ENCODE results near the gene ARCN1. TPM values are rescaled to one million over a fixed set of nuclear protein-coding genes. Genes with fewer than 3 reads are reported as not detected.
A peak's percentile ranks its signal among the peaks of the same experiment; 100 is the strongest.

Gene ARCN1
- total RNA-seq (100 to 1,000 TPM; 149 to 154 TPM), polyA plus RNA-seq (148 TPM)

- peak within 1 kb of the TSS; percentile 87 to 99 (median 96) for H3K4me3 Mint-ChIP-seq
- peak within 1 kb of the TSS; percentile 83 for H3K4me3 ChIP-seq (ENCODE audit: low read length)
- no peaks in the 10 kb centered on the region for H3K27me3 Mint-ChIP-seq
- no peaks in the 10 kb centered on the region for H3K9me3 Mint-ChIP-seq
- peaks cover 46 to 55% (median 53%) of the 10 kb centered on the region in 3 donors for H3K4me1 Mint-ChIP-seq
- H3K36me3 Mint-ChIP-seq, result peaks cover 0 to 32% (median 0%) of the 10 kb centered on the region in 3 donors
- no peaks in the 10 kb centered on the region for H3K9me3 ChIP-seq (ENCODE audit: low read length)
- peak within 1 kb of the TSS; percentile 89 to 99 (median 98) for H3K27ac Mint-ChIP-seq
- ChIA-PET POLR2A (interaction anchor here (0.8 to 1.5 kb wide), 5 partner anchors 35 to 304 kb away, joined by 3 to 9 read pairs (median 4); partner anchors contain the start of genes DDX6, PHLDB1 and TMEM25), CTCF (interaction anchor here (1.0 to 1.5 kb wide), 4 partner anchors 11 to 39 kb away, joined by 3 to 4 read pairs (median 3); partner anchors contain the start of gene PHLDB1)
- DNase-seq, result peak; percentile 69 to 88 (median 78)
- H3K27ac ChIP-seq (ENCODE audit: low read depth, low read length), result peak within 1 kb of the TSS; percentile 98
- H3K36me3 ChIP-seq (ENCODE audit: insufficient read depth, low read length), result no peaks in the 10 kb centered on the region
- H3K4me1 ChIP-seq (ENCODE audit: insufficient read depth, low read length), result peaks cover 43% of the 10 kb centered on the region
- H3K27me3 ChIP-seq (ENCODE audit: insufficient read depth, low read length, poor library complexity, severe bottlenecking), result no peaks in the 10 kb centered on the region
Measured at GRCh38 chr11:118572061-118572980, at the start of gene ARCN1. Gene ARCN1 (plus strand): TSS chr11:118572409. CDS start chr11:118572548, 139 bp downstream.

DNA sequence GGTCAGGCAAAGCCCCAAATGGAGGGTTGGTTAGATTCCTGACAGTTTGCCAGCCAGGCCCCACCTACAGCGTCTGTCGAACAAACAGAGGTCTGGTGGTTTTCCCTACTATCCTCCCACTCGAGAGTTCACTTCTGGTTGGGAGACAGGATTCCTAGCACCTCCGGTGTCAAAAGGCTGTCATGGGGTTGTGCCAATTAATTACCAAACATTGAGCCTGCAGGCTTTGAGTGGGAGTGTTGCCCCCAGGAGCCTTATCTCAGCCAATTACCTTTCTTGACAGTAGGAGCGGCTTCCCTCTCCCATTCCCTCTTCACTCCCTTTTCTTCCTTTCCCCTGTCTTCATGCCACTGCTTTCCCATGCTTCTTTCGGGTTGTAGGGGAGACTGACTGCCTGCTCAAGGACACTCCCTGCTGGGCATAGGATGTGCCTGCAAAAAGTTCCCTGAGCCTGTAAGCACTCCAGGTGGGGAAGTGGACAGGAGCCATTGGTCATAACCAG, 49.6 kb upstream of the ARCN1 start:
- Histone ChIP-seq H3K27ac (ENCODE audit: low read depth, low read length) (no peak overlapping the region), H3K4me1 (ENCODE audit: insufficient read depth, low read length) (no peaks in the 10 kb centered on the region), H3K36me3 (ENCODE audit: insufficient read depth, low read length) (peaks cover 43% of the 10 kb centered on the region), H3K9me3 (ENCODE audit: low read length) (no peaks in the 10 kb centered on the region), H3K27me3 (ENCODE audit: insufficient read depth, low read length, poor library complexity, severe bottlenecking) (no peaks in the 10 kb centered on the region), H3K4me3 (ENCODE audit: low read length) (no peak overlapping the region)
- POLR2A ChIA-PET, result no interaction called here
- no peaks in the 10 kb centered on the region for H3K9me3 Mint-ChIP-seq
- H3K4me1 Mint-ChIP-seq, result peaks cover 6 to 21% (median 6%) of the 10 kb centered on the region in 3 donors
- no peak overlapping the region for H3K4me3 Mint-ChIP-seq
- no peaks in the 10 kb centered on the region for H3K27me3 Mint-ChIP-seq
- H3K36me3 Mint-ChIP-seq, result peaks cover 0 to 64% (median 5%) of the 10 kb centered on the region in 3 donors
- DNase-seq, result no peak
- CTCF ChIA-PET, result no interaction called here
- peak overlapping the region in 4 of 8 donors; percentile 29 to 84 (median 50) for H3K27ac Mint-ChIP-seq

DNA sequence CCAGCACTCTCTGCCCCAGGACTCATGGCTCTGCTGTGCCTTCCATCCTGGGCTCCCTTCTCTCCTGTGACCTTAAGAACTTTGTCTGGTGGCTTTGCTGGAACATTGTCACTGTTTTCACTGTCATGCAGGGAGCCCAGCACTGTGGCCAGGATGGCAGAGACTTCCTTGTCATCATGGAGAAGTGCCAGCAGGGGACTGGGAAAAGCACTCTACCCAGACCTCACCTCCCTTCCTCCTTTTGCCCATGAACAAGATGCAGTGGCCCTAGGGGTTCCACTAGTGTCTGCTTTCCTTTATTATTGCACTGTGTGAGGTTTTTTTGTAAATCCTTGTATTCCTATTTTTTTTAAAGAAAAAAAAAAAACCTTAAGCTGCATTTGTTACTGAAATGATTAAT, 47.9 kb upstream of the ARCN1 start:
- Histone ChIP-seq H3K9me3 (ENCODE audit: low read length) (no peaks in the 10 kb centered on the region), H3K27me3 (ENCODE audit: insufficient read depth, low read length, poor library complexity, severe bottlenecking) (no peaks in the 10 kb centered on the region), H3K36me3 (ENCODE audit: insufficient read depth, low read length) (peaks cover 37% of the 10 kb centered on the region), H3K4me1 (ENCODE audit: insufficient read depth, low read length) (peaks cover 6% of the 10 kb centered on the region), H3K27ac (ENCODE audit: low read depth, low read length) (no peak overlapping the region), H3K4me3 (ENCODE audit: low read length) (no peak overlapping the region)
- Mint-ChIP-seq H3K4me1 (peaks cover 12 to 34% (median 14%) of the 10 kb centered on the region in 3 donors), H3K27me3 (no peaks in the 10 kb centered on the region), H3K36me3 (peaks cover 0 to 57% (median 5%) of the 10 kb centered on the region in 3 donors), H3K27ac (peak overlapping the region in 3 of 8 donors; percentile 25 to 81 (median 48)), H3K4me3 (no peak overlapping the region), H3K9me3 (no peaks in the 10 kb centered on the region)
- ChIA-PET CTCF (no interaction called here), POLR2A (interaction anchor here (0.6 kb wide), 1 partner anchor 11 kb away, joined by 4 read pairs; no protein-coding TSS in a partner anchor)
- DNase-seq, result no peak

GRCh38 chr11:118524757-118525470, 47.3 kb upstream of the ARCN1 start:
- Histone ChIP-seq H3K27me3 (ENCODE audit: insufficient read depth, low read length, poor library complexity, severe bottlenecking) (no peaks in the 10 kb centered on the region), H3K4me1 (ENCODE audit: insufficient read depth, low read length) (peaks cover 12% of the 10 kb centered on the region), H3K9me3 (ENCODE audit: low read length) (no peaks in the 10 kb centered on the region), H3K27ac (ENCODE audit: low read depth, low read length) (no peak overlapping the region), H3K36me3 (ENCODE audit: insufficient read depth, low read length) (peaks cover 32% of the 10 kb centered on the region), H3K4me3 (ENCODE audit: low read length) (no peak overlapping the region)
- Mint-ChIP-seq H3K27ac (peak overlapping the region in 3 of 8 donors; percentile 45 to 90 (median 86)), H3K27me3 (no peaks in the 10 kb centered on the region), H3K4me3 (no peak overlapping the region), H3K36me3 (peaks cover 0 to 52% (median 1%) of the 10 kb centered on the region in 3 donors), H3K9me3 (no peaks in the 10 kb centered on the region), H3K4me1 (peaks cover 17 to 40% (median 20%) of the 10 kb centered on the region in 3 donors)
- ChIA-PET CTCF (no interaction called here), POLR2A (interaction anchor here (0.6 kb wide), 4 partner anchors 12 to 140 kb away, joined by 4 to 9 read pairs (median 4); no protein-coding TSS in a partner anchor)
- no peak for DNase-seq

DNA sequence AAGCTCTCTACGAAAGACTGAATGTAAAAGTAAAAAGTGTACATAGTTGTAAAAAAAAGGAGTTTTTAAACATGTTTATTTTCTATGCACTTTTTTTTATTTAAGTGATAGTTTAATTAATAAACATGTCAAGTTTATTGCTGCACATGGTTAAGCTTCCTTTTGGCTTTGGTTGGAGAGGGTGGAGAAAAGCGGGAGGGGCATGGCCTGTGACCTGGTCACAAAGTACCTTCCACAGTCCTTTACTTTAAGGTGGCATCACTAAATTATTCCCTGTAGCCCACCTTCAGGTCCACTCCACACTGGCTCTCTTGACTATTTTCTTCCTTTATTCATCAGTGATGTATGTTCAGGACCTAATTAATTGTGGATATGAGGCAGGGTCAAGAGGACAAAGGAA, 45.5 kb upstream of the ARCN1 start:
- Histone ChIP-seq H3K4me3 (ENCODE audit: low read length) (no peak overlapping the region), H3K36me3 (ENCODE audit: insufficient read depth, low read length) (peaks cover 16% of the 10 kb centered on the region), H3K27me3 (ENCODE audit: insufficient read depth, low read length, poor library complexity, severe bottlenecking) (no peaks in the 10 kb centered on the region), H3K9me3 (ENCODE audit: low read length) (no peaks in the 10 kb centered on the region), H3K27ac (ENCODE audit: low read depth, low read length) (no peak overlapping the region), H3K4me1 (ENCODE audit: insufficient read depth, low read length) (peaks cover 22% of the 10 kb centered on the region)
- no peaks in the 10 kb centered on the region for H3K9me3 Mint-ChIP-seq
- H3K4me3 Mint-ChIP-seq, result no peak overlapping the region
- peaks cover 0 to 3% of the 10 kb centered on the region in 2 donors for H3K27me3 Mint-ChIP-seq
- ChIA-PET POLR2A (interaction anchor here (0.6 to 1.0 kb wide), 2 partner anchors 90 to 1428 kb away, joined by 3 read pairs; partner anchors contain the start of gene KMT2A), CTCF (no interaction called here)
- peaks cover 0 to 42% (median 0%) of the 10 kb centered on the region in 3 donors for H3K36me3 Mint-ChIP-seq
- H3K27ac Mint-ChIP-seq, result no peak overlapping the region
- DNase-seq, result no peak
- peaks cover 25 to 50% (median 30%) of the 10 kb centered on the region in 3 donors for H3K4me1 Mint-ChIP-seq

DNA sequence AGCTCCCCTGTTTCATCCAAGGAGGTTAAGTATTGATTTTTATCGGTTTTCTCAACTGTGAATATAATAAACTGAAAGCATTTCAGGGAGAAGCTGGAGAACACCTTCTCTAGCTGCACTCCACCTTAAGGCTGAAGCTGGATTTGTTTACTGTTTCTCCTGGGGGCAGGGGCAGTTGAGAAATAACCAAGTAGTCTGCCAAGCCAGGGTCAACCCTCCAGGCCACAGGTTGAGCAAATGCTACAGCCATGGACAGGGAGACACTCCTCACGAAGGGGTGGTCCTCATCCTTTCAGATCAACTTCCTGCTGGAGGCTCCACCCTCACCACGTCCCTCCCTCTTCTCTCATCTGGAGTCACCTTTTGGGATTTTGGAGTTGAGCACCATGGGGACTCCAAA, 45.1 kb upstream of the ARCN1 start, which contains the start of gene TTC36:
TTC36 (plus strand) TSS at position 366 of the 400 bp plus-strand sequence; CDS start at position 387, 21 bp downstream.
- Mint-ChIP-seq H3K9me3 (no peaks in the 10 kb centered on the region), H3K27me3 (peaks cover 0 to 3% of the 10 kb centered on the region in 2 donors), H3K4me1 (peaks cover 28 to 54% (median 33%) of the 10 kb centered on the region in 3 donors), H3K27ac (peak within 1 kb of the TSS in 4 of 8 donors; percentile 49 to 91 (median 74)), H3K36me3 (peaks cover 0 to 38% (median 0%) of the 10 kb centered on the region in 3 donors), H3K4me3 (peak within 1 kb of the TSS in 1 of 7 donors; percentile 70)
- H3K9me3 ChIP-seq (ENCODE audit: low read length), result no peaks in the 10 kb centered on the region
- POLR2A ChIA-PET, result interaction anchor here (0.6 to 1.0 kb wide), 3 partner anchors 91 to 1428 kb away, joined by 3 to 4 read pairs (median 3); partner anchors contain the start of gene KMT2A
- CTCF ChIA-PET, result no interaction called here
- H3K4me1 ChIP-seq (ENCODE audit: insufficient read depth, low read length), result peaks cover 23% of the 10 kb centered on the region
- peaks cover 11% of the 10 kb centered on the region for H3K36me3 ChIP-seq (ENCODE audit: insufficient read depth, low read length)
- H3K4me3 ChIP-seq (ENCODE audit: low read length), result no peak within 1 kb of the TSS
- no peaks in the 10 kb centered on the region for H3K27me3 ChIP-seq (ENCODE audit: insufficient read depth, low read length, poor library complexity, severe bottlenecking)
- no peak for DNase-seq
- no peak within 1 kb of the TSS for H3K27ac ChIP-seq (ENCODE audit: low read depth, low read length)

DNA sequence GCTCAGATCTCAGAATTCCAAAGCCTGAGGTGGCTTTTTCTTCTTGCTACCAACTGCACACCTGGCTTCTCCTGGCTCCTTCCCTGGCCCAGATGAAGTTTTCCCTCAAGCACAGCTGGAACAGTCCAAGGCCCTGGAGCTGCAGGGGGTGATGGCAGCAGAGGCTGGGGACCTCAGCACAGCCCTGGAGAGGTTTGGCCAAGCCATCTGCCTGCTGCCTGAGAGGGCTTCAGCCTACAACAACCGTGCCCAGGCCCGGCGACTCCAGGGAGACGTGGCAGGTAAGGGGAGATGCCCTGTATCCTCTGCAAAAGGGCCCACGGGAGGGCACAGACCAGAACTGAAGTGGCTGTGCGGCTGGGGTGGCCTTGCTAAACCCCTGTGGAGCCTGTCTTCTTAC, 43.7 kb upstream of the ARCN1 start:
- peaks cover 23% of the 10 kb centered on the region for H3K4me1 ChIP-seq (ENCODE audit: insufficient read depth, low read length)
- H3K27me3 ChIP-seq (ENCODE audit: insufficient read depth, low read length, poor library complexity, severe bottlenecking), result no peaks in the 10 kb centered on the region
- Mint-ChIP-seq H3K4me1 (peaks cover 28 to 56% (median 33%) of the 10 kb centered on the region in 3 donors), H3K27me3 (peaks cover 0 to 3% of the 10 kb centered on the region in 2 donors), H3K36me3 (peaks cover 0 to 29% (median 0%) of the 10 kb centered on the region in 3 donors), H3K27ac (peak overlapping the region in 2 of 8 donors; percentile 20 to 62), H3K9me3 (no peaks in the 10 kb centered on the region), H3K4me3 (peak overlapping the region in 2 of 7 donors; percentile 94 to 95)
- no peaks in the 10 kb centered on the region for H3K9me3 ChIP-seq (ENCODE audit: low read length)
- no peaks in the 10 kb centered on the region for H3K36me3 ChIP-seq (ENCODE audit: insufficient read depth, low read length)
- ChIA-PET POLR2A (no interaction called here), CTCF (no interaction called here)
- DNase-seq, result no peak
- H3K27ac ChIP-seq (ENCODE audit: low read depth, low read length), result no peak overlapping the region
- H3K4me3 ChIP-seq (ENCODE audit: low read length), result no peak overlapping the region

All from CD8-positive, alpha-beta memory T cell (primary cell).